Neural cell (in vitro differentiated cells): Measurements from ENCODE around the gene CADPS2. TPM values are rescaled to one million over a fixed set of nuclear protein-coding genes. Genes with fewer than 3 reads are reported as not detected.

ENCODE experiments used
- H2AFZ ChIP-seq: fragments of 200-600, 300-800 bp; sonication (generic), shearing (Covaris generic); 2 replicates; pipeline ENCODE4 v1.6.0; 2014; ENCODE audit warnings: low read depth, mild to moderate bottlenecking, antibody characterized with exemption, low read length, moderate library complexity
- H3F3A ChIP-seq: fragments of 200-600 bp; shearing (Covaris generic); 2 replicates; pipeline ENCODE4 v1.6.1; 2016; ENCODE audit warnings: mild to moderate bottlenecking, moderate library complexity, mixed read lengths, antibody characterized with exemption, low read length; ENCODE audit not compliant: insufficient read depth, poor library complexity, severe bottlenecking
- H3K27ac ChIP-seq: fragments of 200-600, 300-800 bp; sonication (generic), shearing (Covaris generic); 2 replicates; pipeline ENCODE4 v1.5.1; 2014; ENCODE audit warnings: mild to moderate bottlenecking, low read length, moderate library complexity
- H3K27me3 ChIP-seq: fragments of 300-800, 200-600 bp; sonication (generic), shearing (Covaris generic); 2 replicates; pipeline ENCODE4 v1.6.0; 2014; ENCODE audit warnings: mild to moderate bottlenecking, low read depth, low read length, moderate library complexity; ENCODE audit not compliant: insufficient read depth
- H3K36me3 ChIP-seq: fragments of 300-800, 200-600 bp; sonication (generic), shearing (Covaris generic); 2 replicates; pipeline ENCODE4 v1.5.1; 2014; ENCODE audit warnings: mild to moderate bottlenecking, antibody characterized with exemption, low read length, moderate library complexity; ENCODE audit not compliant: insufficient read depth
- H3K4me2 ChIP-seq: fragments of 300-800, 200-600 bp; sonication (generic), shearing (Covaris generic); 2 replicates; pipeline ENCODE4 v1.6.0; 2014; ENCODE audit warnings: mild to moderate bottlenecking, low read length
- H3K4me3 ChIP-seq: fragments of 300-800, 200-600 bp; sonication (generic), shearing (Covaris generic); 2 replicates; pipeline ENCODE4 v1.5.1; 2014; ENCODE audit warnings: mild to moderate bottlenecking, low read length, moderate library complexity
- H3K79me2 ChIP-seq: fragments of 200-600 bp; shearing (Covaris generic); replicated peaks from 2 replicates; pipeline ENCODE4 v1.6.0; 2014; ENCODE audit warnings: mild to moderate bottlenecking, low read length, moderate library complexity; ENCODE audit not compliant: insufficient read depth
- H3K9ac ChIP-seq: fragments of 300-800, 200-600 bp; sonication (generic), shearing (Covaris generic); 2 replicates; pipeline ENCODE4 v1.6.1; 2016; ENCODE audit warnings: mild to moderate bottlenecking, low read length, mixed read lengths
- H3K9me2 ChIP-seq: fragments of 200-600 bp; shearing (Covaris generic); 2 replicates; pipeline ENCODE4 v1.6.1; 2016; ENCODE audit warnings: mild to moderate bottlenecking, low read length, mixed read lengths; ENCODE audit not compliant: insufficient read depth
- H3K9me3 ChIP-seq: fragments of 200-600, 300-800 bp; sonication (generic), shearing (Covaris generic); 2 replicates; pipeline ENCODE4 v1.6.1; 2016; ENCODE audit warnings: mild to moderate bottlenecking, mixed run types, low read length, moderate library complexity, mixed read lengths
- H4K20me1 ChIP-seq: fragments of 200-600 bp; shearing (Covaris generic); 2 replicates; pipeline ENCODE4 v1.6.1; 2016; ENCODE audit warnings: mild to moderate bottlenecking, mixed run types; ENCODE audit not compliant: insufficient read depth
- EP300 ChIP-seq: fragments of 450-650 bp; conservative IDR thresholded peaks from 2 replicates; pipeline ENCODE4 v1.6.1; 2014; ENCODE audit warnings: antibody characterized with exemption, mild to moderate bottlenecking, moderate library complexity; ENCODE audit not compliant: poor library complexity, severe bottlenecking
- EZH2 ChIP-seq: fragments of 200-600, 300-800 bp; shearing (Covaris generic), sonication (generic); IDR thresholded peaks from 2 replicates; pipeline ENCODE4 v1.6.1; 2014; ENCODE audit warnings: antibody characterized with exemption, low read length, borderline replicate concordance, mild to moderate bottlenecking; ENCODE audit not compliant: insufficient read depth, poor library complexity, severe bottlenecking
- MXI1 ChIP-seq: fragments of 450-650 bp; conservative IDR thresholded peaks from 2 replicates; pipeline ENCODE4 v1.6.1; 2014; ENCODE audit warnings: antibody characterized with exemption, mild to moderate bottlenecking; ENCODE audit not compliant: poor library complexity, severe bottlenecking
- POLR2AphosphoS5 ChIP-seq: IDR thresholded peaks from 2 replicates; pipeline ENCODE4 v1.6.1; 2012
- RAD21 ChIP-seq: fragments of 450-650 bp; conservative IDR thresholded peaks from 2 replicates; pipeline ENCODE4 v1.6.1; 2014; ENCODE audit warnings: antibody characterized with exemption, mild to moderate bottlenecking, moderate library complexity
- SMC3 ChIP-seq: fragments of 450-650 bp; conservative IDR thresholded peaks from 2 replicates; pipeline ENCODE4 v1.6.1; 2014; ENCODE audit warnings: antibody characterized with exemption, mild to moderate bottlenecking, moderate library complexity; ENCODE audit not compliant: poor library complexity
- TAF1 ChIP-seq: IDR thresholded peaks from 2 replicates; pipeline ENCODE4 v1.6.1; 2012; ENCODE audit warnings: low read depth
- polyA plus RNA-seq: library from polyadenylated mRNA; depleted of rRNA; stranded (reverse); fragments of >200 nt; gene quantifications from 2 replicates; pipeline ENCODE4 v1.2.3, GENCODE V29; 2014
- TF ChIP-seq, protein P1 (sequence below): fragments of 450-650 bp; IDR thresholded peaks from 2 replicates; pipeline ENCODE4 v1.5.1; 2014; ENCODE audit warnings: antibody characterized with exemption, mild to moderate bottlenecking, moderate library complexity; ENCODE audit not compliant: poor library complexity, severe bottlenecking
- TF ChIP-seq, protein P2 (sequence below): IDR thresholded peaks from 2 replicates; pipeline ENCODE4 v1.6.1; 2012; ENCODE audit warnings: borderline replicate concordance

Gene CADPS2
- polyA plus RNA-seq, 1 donor from 2014 or later, result 5.9 TPM

DNA sequence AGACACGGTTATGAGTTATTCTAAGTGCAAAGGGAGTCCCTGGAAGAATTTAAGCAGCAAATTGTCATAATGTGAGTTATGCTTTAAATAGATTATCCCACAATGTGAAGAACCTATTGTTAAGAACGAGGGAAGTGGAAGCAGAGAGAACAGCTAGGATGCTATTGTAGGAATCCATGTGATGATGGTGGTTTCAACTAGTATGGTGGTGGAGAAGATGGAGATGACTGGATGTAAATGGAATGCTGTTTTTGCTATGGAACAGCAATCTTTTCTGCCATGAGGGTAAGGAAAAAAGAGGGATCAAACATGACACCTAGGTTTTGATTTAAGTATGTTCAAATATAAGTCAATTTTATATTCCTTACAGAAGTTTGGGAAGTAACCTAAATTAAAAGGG, 378.7 kb downstream of the CADPS2 start:
- H3K9me3 ChIP-seq, result no peaks in the 10 kb centered on the region
- no peak overlapping the region for H3K4me3 ChIP-seq
- no peak overlapping the region for H3K27ac ChIP-seq
- H3K4me2 ChIP-seq, result no peak overlapping the region
- H3K9ac ChIP-seq, result no peak overlapping the region
- no peaks in the 10 kb centered on the region for H4K20me1 ChIP-seq
- H3K9me2 ChIP-seq, result no peaks in the 10 kb centered on the region
- H3K79me2 ChIP-seq, result no peaks in the 10 kb centered on the region
- H2AFZ ChIP-seq, result no peak overlapping the region
- no peaks in the 10 kb centered on the region for H3K27me3 ChIP-seq
- H3F3A ChIP-seq, result no peaks in the 10 kb centered on the region
- H3K36me3 ChIP-seq, result no peaks in the 10 kb centered on the region
- TF ChIP-seq, protein P1, sequence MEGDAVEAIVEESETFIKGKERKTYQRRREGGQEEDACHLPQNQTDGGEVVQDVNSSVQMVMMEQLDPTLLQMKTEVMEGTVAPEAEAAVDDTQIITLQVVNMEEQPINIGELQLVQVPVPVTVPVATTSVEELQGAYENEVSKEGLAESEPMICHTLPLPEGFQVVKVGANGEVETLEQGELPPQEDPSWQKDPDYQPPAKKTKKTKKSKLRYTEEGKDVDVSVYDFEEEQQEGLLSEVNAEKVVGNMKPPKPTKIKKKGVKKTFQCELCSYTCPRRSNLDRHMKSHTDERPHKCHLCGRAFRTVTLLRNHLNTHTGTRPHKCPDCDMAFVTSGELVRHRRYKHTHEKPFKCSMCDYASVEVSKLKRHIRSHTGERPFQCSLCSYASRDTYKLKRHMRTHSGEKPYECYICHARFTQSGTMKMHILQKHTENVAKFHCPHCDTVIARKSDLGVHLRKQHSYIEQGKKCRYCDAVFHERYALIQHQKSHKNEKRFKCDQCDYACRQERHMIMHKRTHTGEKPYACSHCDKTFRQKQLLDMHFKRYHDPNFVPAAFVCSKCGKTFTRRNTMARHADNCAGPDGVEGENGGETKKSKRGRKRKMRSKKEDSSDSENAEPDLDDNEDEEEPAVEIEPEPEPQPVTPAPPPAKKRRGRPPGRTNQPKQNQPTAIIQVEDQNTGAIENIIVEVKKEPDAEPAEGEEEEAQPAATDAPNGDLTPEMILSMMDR, result no peak
- TF ChIP-seq TAF1 (no peak), POLR2AphosphoS5 (no peak), EP300 (no peak), EZH2 (no peak), RAD21 (no peak), SMC3 (no peak), MXI1 (no peak)
- TF ChIP-seq, protein P2, sequence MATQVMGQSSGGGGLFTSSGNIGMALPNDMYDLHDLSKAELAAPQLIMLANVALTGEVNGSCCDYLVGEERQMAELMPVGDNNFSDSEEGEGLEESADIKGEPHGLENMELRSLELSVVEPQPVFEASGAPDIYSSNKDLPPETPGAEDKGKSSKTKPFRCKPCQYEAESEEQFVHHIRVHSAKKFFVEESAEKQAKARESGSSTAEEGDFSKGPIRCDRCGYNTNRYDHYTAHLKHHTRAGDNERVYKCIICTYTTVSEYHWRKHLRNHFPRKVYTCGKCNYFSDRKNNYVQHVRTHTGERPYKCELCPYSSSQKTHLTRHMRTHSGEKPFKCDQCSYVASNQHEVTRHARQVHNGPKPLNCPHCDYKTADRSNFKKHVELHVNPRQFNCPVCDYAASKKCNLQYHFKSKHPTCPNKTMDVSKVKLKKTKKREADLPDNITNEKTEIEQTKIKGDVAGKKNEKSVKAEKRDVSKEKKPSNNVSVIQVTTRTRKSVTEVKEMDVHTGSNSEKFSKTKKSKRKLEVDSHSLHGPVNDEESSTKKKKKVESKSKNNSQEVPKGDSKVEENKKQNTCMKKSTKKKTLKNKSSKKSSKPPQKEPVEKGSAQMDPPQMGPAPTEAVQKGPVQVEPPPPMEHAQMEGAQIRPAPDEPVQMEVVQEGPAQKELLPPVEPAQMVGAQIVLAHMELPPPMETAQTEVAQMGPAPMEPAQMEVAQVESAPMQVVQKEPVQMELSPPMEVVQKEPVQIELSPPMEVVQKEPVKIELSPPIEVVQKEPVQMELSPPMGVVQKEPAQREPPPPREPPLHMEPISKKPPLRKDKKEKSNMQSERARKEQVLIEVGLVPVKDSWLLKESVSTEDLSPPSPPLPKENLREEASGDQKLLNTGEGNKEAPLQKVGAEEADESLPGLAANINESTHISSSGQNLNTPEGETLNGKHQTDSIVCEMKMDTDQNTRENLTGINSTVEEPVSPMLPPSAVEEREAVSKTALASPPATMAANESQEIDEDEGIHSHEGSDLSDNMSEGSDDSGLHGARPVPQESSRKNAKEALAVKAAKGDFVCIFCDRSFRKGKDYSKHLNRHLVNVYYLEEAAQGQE, result no peak

DNA sequence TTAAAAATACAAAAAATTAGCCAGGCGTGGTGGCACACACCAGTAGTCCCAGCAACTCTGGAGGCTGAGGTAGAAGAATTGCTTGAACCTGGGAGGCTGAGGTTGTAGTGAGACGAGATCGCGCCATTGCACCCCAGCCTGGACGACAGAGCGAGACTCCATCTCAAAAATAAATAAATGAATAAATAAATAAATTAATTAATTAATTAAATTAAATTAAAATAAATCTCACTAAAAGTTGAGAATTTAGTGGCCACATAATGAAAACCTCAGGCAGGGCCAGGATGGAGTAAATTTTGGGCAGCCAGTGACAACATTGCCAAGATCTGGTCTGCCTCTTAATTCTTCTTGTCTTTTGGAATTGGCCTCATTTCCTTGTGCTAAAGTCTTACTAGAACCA, 394.3 kb downstream of the CADPS2 start:
- H3K27ac ChIP-seq, result no peak overlapping the region
- no peaks in the 10 kb centered on the region for H3K9me3 ChIP-seq
- H4K20me1 ChIP-seq, result no peaks in the 10 kb centered on the region
- no peaks in the 10 kb centered on the region for H3F3A ChIP-seq
- H2AFZ ChIP-seq, result no peak overlapping the region
- H3K79me2 ChIP-seq, result no peaks in the 10 kb centered on the region
- no peak overlapping the region for H3K4me2 ChIP-seq
- no peak overlapping the region for H3K9ac ChIP-seq
- TF ChIP-seq EP300, result no peak
- TF ChIP-seq, protein P2, result no peak
- TF ChIP-seq TAF1, result no peak
- no peak for TF ChIP-seq RAD21
- no peaks in the 10 kb centered on the region for H3K27me3 ChIP-seq
- no peak overlapping the region for H3K4me3 ChIP-seq
- H3K9me2 ChIP-seq, result no peaks in the 10 kb centered on the region
- no peaks in the 10 kb centered on the region for H3K36me3 ChIP-seq
